Measurements from ENCODE around the gene TMEM250. TPM values are rescaled to one million over a fixed set of nuclear protein-coding genes. Genes with fewer than 3 reads are reported as not detected.

The TMEM250 gene
- polyA plus RNA-seq, 1 donor: 21.1 TPM

GRCh38 chr9:136083558-136084062, 35.1 kb downstream of the TMEM250 start:
- DNase-seq (ENCODE audit: low read depth): no peak

GRCh38 chr9:136082496-136083361, 35.9 kb downstream of the TMEM250 start:
- DNase-seq (ENCODE audit: low read depth): no peak

GRCh38 chr9:136081826-136082495, 36.7 kb downstream of the TMEM250 start:
- no peak for DNase-seq (ENCODE audit: low read depth)

- no peak for DNase-seq (ENCODE audit: low read depth)
These were observed 37.4 kb downstream of the TMEM250 start for GRCh38 chr9:136081113-136081825.

- DNase-seq (ENCODE audit: low read depth): no peak
These were observed 38.0 kb downstream of the TMEM250 start for GRCh38 chr9:136080716-136081112.

GRCh38 chr9:136079916-136080246, 38.8 kb downstream of the TMEM250 start:
- no peak for DNase-seq (ENCODE audit: low read depth)

DNA sequence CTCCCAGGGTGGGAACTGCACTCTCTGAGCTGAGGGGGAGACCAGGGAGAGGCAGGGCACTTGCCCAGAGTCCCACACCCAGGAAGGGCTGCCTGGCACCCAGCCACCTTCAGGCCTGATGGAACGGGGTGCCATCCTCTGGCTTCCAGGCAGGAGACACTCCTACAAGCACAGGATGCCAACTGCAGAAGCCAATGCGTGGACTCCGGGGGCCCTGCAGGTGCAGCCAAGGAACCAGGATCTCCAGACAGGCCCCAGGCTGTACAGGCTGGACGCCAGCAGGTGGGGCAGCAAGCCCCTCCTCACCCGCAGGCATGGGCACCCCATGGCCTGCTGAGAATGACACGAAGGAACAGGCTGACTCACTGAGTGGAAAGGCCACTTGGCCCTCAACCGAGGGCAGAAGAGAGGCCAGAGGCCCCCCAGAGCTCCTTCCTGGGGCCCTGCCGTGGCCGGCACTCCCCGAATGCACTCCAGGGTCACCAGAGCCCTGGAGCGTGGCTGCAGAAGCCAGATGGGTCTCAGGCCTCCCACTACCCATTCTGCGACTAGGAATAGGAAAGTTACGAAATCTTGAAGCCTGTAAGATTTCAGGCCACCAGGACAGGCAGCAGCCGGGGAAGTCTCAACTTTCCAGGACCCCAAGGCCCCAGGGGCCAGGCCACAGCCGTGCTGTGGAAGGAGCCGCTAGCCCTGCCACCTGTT, 39.3 kb downstream of the TMEM250 start:
- DNase-seq (ENCODE audit: low read depth): no peak

- DNase-seq (ENCODE audit: low read depth): no peak
These were observed 40.1 kb downstream of the TMEM250 start for GRCh38 chr9:136078498-136079011.

GRCh38 chr9:136078024-136078423, 40.7 kb downstream of the TMEM250 start:
- DNase-seq (ENCODE audit: low read depth): no peak

- DNase-seq (ENCODE audit: low read depth): no peak
These were observed 41.2 kb downstream of the TMEM250 start for GRCh38 chr9:136077491-136077890.

- DNase-seq (ENCODE audit: low read depth): no peak
These were observed 42.6 kb downstream of the TMEM250 start for GRCh38 chr9:136075881-136076678.

DNA sequence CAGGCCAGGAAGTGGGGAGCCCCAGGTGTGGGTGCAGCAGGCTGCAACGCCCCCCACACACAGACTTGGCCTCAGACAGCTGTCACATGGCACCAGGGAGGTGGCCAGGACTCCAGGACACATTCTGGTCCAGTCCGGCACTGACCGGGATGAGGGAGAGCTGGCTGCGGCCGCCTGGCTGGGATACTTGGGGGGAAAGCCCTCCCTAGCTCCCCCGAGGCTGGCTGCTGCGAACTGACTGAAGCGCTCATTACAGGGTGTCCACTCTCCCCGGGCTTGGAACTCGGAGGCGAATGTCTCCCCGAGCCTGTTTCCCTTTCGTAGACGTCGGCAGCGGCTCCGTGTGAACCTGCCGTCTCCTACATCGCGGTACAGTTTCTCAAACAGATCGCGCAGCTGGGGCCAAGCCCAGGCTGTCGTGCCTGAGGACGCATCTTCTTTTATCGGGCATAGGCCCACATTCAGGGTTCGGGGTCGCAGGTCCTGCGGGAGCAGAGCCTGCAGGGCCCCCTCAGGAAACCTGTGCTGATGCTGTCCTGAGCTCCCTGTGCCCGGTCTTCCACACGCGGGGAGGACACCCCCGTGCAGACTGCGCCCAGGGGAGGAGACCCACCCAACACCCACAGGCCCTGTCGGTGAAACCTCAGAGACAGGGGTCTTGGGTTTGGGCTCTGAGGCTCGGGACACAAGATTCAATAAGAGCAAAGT, 43.4 kb downstream of the TMEM250 start:
- no peak for DNase-seq (ENCODE audit: low read depth)

- no peak for DNase-seq (ENCODE audit: low read depth)
These were observed 44.0 kb downstream of the TMEM250 start for GRCh38 chr9:136074706-136075105.

Other genes with a start within 250 kb of the TMEM250 start
- gene CAMSAP1, start 211.3 kb downstream of the TMEM250 start, polyA plus RNA-seq (ENCODE audit: insufficient read length): 24.5 TPM
- 46.0 TPM for gene UBAC1, start 157.5 kb downstream of the TMEM250 start, polyA plus RNA-seq (ENCODE audit: insufficient read length)
- gene NACC2, start 23.6 kb downstream of the TMEM250 start, polyA plus RNA-seq (ENCODE audit: insufficient read length): 15.2 TPM
- gene LHX3, start 86.3 kb upstream of the TMEM250 start, polyA plus RNA-seq (ENCODE audit: insufficient read length): not detected
- gene QSOX2, start 126.9 kb upstream of the TMEM250 start, polyA plus RNA-seq (ENCODE audit: insufficient read length): 6.6 TPM
- 0.06 TPM for gene CCDC187, start 185.2 kb upstream of the TMEM250 start, polyA plus RNA-seq (ENCODE audit: insufficient read length)
- 26.0 TPM for gene GPSM1, start 208.7 kb upstream of the TMEM250 start, polyA plus RNA-seq (ENCODE audit: insufficient read length)
- gene DNLZ, start 244.9 kb upstream of the TMEM250 start, polyA plus RNA-seq (ENCODE audit: insufficient read length): 7.4 TPM